ENCODE measurements around the gene SLA2.
A peak's percentile ranks its signal among the peaks of the same experiment; 100 is the strongest.

The SLA2 gene

DNA sequence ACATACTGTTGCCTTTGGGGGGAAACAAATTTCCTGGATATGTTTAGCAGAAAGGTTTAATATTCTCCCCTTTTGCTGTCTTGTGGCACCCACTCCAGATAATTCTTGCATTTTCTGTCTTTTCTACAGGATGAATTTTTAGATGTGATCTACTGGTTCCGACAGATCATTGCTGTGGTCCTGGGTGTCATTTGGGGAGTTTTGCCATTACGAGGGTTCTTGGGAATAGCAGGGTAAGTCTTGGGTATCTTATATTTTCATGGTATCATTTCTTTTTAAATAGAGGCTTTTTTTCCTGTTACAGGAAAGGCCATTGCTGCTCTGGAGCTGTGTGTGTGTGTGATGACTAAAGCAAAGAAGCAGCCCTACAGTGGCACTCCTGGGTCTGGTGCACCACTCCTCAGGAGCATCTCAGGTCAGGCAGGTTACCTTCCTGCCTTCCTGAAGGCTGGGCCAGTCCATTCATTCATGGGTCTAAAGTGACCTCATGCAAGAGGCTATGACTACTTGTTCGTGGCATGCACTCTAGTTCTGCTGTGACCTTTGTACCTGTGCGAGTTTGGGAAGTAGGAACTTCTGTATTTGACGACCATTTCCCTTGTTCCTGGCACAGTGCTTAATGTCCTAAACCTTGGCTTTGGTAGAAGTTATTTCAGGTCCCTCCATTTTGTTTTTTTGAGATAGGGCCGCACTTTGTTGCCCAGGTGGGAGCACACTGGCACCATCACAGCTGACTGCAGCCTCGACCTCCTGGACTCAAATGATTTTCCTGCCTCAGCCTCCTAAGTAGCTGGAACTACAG, 38.2 kb downstream of the SLA2 start:
- DNase-seq (ENCODE audit: low read depth), result no peak

DNA sequence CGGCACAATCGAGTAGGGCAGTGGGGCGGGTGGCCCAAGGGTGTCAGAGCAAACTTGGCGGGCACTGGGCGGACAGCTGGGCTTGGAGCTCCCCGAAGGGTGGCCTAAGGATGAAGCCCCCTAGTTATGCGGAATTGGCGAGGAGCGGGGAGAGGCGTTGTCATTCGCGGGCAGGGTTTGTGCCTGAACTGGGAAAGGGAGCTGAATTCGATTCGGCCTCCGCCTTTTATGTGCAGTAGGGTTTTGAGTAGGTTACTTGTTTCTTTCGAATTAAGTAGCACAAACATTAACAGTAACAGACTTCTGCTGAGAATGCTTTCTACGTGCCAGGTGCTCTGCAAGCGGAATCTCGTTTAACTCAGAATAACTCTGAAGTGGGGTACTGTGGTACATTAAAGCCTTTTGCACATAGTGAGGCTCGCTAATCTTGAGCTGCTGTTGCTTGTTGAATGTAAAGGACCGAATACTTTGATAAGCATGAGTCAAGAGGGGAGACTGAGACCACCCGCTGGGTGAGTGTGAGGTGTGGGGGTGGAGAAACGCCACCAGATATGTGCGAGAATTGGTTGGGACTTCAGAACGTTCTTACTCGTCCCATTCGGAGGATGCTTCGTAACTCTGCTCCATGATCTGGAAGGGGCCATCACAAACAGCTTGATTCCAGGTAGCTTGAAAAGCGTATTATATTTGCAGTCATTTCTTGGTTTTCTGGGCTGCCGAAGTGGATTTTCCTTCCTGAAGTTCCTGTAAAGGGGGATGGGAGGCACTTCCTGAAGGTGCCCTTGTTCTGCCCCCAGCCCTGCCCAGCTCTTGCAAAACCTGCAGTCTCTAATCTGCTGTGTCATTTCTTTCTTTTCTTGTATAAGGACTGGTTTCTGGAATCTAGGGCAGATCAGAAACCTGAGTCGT, 39.6 kb downstream of the SLA2 start:
- no peak for DNase-seq (ENCODE audit: low read depth)

DNA sequence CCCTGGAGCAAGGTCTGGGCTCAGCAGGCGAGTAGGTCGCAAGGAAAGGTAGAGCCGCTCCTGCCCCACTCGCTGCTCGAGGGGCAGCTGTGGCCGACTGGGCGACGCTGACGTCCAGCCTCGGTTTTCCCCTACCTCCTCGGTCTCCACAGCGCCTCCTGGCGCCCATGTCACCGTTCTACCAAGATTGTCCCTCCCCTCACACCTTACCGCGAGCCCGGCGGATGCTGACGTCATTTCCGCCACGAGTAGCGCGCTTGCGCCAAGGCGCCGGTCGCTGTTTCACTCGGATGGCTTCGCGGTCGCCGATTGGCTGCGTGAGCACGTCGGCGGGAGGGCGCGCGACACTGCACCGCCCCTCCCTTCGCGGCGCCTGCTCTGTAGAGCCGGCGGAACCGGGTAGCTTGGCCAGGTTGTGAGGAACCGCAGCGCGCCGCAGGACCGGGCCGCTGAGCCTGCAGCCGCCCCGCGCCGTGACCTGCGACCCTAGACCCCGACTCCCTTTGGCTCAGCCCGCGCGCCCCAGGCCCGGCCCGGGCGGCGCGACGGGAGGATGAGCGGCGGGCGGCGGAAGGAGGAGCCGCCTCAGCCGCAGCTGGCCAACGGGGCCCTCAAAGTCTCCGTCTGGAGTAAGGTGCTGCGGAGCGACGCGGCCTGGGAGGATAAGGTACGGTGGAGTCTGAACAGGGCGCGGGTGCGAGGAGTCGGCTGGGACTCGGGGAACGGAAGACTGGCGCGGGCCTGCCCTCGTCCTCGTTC, 40.4 kb downstream of the SLA2 start, which contains the start of gene RAB5IF:
RAB5IF (plus strand) TSS at position 381 of the 759 bp plus-strand sequence; CDS start at position 554, 173 bp downstream.
- peak; percentile 100 for DNase-seq (ENCODE audit: low read depth)

DNA sequence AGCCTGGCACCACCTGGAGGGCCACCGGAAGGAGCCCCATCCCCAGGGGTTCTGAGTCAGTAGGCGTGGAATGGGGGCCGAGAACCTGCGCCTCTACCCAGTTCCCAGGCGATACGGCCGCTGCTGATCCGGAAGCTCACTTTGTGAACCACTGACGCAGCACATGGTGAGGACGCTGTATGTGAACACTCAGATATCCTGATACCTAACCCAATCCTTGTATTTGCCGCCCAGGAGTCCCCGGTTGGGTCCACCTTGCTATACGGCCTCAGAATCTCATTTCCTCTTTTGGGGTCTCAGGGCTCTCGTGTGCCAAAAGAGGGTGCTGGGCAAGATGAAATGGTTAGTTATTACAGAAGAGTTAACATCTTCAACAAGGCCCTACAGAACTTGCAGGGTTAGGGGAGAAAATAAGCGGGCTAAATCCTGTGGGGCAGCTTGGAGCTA, 41.0 kb downstream of the SLA2 start:
- peak; percentile 22 for DNase-seq (ENCODE audit: low read depth)

DNA sequence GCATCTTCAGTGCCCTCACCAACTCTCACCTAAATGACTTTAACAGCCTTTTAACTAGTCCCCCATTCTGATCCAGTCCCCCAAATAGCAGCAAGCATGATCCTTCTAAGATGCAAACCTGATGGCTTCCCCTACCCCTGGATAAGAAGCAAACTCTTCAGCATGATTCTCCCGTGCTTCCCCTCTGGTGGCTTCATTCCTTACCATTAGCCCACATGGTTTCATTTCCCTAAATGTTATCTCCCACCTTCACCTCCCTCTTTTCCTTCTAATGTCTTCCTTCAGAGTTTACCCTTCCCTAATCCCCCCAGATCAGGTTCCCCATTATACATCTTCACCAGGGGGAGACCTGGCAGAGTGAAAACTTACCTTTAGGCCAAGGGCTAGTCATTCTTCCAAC, 44.5 kb downstream of the SLA2 start:
- no peak for DNase-seq (ENCODE audit: low read depth)

DNA sequence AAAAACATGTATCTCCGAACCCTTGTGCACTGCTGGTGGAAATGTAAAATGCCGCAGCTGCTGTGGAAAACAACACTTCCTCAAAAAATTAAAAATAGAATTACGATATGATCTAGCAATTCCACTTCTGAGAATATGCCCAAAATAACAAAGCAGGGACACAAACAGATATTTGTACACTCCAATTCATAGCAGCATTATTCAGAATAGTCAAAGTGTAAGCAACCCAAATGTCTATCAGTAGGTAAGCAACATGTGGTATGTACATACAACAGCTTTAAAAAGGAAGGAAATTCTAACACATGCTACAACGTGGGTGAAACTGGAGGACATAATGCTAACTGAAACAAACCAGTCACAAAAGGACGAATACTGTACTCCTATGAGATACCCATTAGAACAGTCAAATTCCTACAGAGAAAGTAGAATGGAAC, 46.1 kb downstream of the SLA2 start:
- no peak for DNase-seq (ENCODE audit: low read depth)

DNA sequence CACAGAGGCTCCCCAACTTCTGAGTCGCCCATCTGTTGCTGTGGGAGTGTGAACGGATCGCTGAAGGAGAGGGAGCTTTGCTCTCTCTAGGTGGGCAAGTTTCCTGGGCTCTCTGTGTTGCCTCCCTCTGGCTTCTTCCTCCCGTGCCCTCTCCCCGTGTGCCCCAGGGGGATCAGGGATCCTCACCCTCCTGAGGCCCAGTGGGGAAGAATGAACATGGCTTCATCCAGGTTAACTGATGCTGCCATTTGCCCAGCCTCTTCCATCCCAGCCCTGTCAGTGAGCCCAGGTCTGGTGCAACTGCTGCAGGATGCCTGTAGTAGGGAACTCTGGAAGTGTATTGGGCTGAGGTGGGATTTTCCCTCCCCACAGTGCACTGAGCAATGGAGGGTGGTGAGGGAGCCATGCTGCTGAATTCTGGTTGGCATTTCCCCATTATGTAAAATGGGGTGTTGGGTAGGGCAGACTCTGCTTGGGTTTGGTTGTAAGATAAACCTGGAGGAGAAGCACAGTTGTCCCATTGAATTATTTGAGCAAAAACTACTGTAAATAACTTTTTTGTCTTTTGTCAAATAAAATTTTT, 52.6 kb downstream of the SLA2 start:
- DNase-seq (ENCODE audit: low read depth), result no peak

DNA sequence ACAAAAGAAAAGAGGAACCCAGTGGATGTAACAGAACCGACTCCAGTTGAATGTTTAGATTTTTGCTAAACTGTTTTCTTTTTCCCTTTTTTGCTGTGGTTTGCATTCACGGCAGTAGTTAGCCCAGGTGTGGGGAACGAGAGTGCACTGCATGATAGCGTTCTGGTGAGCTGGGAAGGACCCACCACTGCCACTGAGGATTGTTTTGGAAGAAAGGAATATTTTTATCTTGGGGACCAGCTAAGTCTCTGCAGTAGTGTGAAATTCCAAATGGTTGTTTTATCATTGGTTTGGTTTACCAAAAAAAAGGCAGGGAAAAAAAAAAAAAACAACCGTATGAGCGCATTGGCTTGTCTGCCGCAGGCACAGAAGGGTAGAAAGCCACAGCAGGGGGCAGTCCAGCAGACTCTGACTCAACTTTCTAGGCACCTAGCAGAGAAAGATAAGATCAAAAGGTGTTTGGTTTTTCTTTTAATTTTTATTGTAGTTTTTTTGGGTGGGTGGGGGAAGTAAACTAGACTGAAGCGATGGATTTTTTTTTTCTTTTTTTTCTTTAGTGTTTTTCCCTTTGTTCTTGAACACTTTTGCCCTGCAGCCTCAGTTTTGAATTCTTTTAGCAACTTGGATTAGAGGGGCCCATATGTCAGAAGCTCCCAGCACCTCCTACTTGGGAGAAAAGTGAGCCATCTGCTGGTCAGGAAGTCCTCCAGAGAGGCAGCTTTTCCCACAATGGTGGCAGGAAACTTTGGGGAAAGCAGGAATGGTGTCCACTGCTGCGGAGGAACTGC, 53.9 kb downstream of the SLA2 start:
- no peak for DNase-seq (ENCODE audit: low read depth)

DNA sequence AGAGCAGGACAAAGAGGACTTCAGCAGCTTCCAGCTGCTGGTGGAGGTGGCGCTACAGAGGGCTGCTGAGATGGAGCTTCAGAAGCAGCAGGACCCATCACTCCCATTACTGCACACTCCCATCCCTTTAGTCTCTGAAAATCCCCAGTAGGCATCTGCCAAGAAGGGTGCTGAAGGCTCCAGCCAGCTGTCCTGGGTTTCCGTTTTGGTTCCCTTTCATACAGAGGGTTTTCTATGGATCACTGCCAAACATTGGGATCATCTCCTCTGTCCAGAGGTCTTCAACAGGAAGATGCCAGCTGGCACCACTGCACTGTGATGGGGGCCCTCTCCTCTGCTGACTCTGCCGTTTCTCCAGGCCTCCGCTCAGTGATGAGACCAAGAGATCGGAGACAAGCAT, 54.7 kb downstream of the SLA2 start:
- no peak for DNase-seq (ENCODE audit: low read depth)

DNA sequence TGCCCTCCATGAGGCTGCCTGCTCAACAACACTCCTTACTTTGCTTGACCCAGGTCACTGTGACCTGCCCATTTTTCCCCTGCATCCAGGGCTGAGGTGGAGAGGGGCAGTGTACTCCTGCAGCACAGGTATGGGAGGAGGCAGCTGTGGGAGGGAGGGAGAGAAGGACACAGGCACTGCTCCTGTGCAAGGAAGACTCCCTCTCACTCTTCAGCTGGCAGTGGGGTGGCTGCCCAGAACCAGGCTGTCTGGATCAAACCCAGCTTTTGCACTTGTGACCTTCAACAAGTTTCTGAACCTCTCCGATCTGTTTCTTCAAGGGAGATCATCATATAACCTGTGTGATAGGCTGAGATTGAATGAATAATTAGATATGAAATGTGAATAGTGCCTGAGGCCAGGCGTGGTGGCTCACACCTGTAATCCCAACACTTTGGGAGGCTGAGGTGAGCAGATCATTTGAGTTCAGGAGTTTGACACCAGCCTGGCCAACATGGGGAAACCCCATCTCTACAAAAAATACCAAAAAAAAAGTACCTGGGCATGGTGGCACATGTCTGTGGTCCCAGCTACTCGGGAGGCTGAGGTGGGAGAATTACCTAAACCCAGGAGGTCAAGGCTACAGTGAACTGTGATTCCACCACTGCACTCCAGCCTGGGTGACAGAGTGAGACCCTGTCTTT, 58.5 kb downstream of the SLA2 start:
- no peak for DNase-seq (ENCODE audit: low read depth)

DNA sequence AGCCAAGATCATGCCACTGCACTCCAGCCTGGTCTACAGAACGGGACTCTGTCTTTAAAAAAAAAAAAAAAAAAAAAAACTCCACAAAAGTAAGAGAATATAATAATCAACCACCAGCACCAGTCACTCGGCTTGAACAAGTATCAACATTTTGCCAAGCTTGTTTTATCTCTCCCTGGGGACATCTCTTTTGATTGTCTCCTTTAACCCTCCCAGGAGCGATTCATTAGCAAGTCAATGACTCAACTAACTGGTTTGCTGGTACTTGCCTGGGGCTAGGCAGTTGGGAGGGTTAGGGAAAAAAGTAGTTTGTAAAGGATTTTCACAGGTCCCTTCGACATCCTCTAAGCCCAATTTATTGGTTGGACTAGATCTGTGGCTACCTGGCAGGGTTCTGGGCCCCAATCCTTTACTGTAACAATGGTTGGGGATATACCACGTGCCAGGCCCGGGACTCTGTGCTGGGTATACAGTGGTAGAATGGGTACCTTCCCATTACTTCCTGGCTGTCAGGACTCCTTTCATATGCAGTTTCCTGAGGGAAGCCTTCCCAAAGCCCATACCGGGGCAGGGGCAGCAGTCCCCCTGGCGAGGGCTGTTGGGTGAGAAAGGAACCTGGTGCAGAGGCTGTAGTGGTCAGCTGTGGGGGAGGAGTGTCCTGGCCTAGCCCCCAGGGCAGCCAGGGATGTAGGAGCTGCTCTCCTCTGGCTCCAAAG, 60.4 kb downstream of the SLA2 start:
- DNase-seq (ENCODE audit: low read depth), result no peak

DNA sequence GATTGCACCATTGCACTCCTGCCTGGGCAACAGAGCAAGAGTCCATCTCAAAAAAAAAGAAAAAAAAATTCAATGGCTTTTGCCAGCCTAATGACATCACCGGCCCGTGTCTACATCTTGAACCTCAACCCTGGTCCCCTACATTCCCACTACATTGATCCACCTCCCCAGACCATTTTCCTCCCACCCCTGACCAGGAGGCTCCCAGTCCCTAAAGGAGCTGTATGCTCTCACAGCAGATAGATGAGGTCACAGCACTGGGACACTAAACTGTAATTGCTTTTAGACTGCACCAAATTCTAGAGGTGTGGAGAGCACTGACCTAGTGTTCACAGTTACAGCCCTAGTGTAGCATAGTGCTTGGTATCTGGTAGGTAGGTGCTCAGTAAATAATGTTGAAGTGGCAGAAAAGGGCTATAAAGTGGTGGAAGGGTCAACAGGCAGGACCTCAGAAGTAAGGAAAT, 61.9 kb downstream of the SLA2 start:
- DNase-seq (ENCODE audit: low read depth), result no peak

DNA sequence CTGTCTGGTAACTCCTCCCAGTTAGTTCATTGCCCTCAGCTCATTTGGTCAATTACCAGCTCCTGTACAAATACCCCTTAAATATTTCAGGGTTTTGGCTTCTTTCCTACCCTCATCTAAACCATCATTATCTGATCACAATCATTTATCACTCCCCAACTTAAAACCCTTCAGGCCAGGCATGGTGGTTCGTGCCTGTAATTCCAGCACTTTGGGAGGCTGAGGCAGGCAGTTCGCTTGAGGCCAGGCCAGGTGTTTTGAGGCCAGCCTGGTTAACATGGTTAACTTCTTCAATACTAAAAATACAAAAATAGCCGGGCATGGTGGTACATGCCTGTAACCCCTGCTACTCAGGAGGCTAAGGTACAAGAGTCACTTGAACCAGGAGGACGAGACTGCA, 63.2 kb downstream of the SLA2 start:
- no peak for DNase-seq (ENCODE audit: low read depth)

DNA sequence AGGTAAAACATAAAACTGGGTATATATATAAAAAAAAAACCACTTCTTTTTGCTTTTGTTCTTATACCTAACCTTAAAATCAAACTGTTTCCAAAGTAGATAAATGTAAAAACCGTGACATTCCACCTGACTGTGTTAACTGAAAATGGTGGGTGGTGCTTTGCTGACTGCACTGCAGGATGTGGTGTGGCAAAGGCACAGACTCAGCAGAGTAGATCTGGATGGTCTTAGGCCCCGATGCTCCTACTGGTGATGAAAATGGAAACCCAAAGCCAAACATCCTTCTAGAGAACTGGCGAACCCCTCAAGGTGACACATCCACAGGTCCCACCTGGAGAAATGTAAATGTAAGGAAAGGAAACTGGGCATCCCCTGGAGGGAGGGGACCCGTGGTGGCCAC, 63.7 kb downstream of the SLA2 start:
- DNase-seq (ENCODE audit: low read depth), result no peak

DNA sequence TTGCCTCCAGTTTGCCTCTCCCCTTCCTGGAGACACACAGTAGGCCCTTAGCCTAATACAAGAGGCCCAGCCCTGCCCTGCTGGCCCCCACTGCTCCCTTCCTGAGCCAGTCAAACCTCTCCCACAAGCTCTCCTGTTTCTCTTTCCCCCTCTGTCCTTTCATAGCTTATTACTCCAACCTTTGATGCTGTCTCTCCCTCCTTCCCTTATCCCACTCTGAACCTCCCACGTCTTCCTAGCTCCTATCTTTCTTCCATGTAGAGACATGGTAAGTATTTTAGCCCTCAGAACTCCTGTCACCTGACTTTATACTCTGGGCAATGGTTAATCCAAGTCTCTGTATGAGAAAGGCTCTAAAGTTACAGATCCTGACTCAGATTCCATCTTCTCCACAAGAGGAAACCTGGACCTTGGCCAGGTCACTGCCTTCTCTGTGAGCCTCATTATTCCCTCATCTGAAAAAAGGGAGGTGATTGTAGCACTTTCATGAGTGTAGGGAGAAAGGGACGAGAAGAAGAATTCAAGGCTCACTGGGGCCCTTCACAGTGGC, 65.9 kb downstream of the SLA2 start:
- no peak for DNase-seq (ENCODE audit: low read depth)

DNA sequence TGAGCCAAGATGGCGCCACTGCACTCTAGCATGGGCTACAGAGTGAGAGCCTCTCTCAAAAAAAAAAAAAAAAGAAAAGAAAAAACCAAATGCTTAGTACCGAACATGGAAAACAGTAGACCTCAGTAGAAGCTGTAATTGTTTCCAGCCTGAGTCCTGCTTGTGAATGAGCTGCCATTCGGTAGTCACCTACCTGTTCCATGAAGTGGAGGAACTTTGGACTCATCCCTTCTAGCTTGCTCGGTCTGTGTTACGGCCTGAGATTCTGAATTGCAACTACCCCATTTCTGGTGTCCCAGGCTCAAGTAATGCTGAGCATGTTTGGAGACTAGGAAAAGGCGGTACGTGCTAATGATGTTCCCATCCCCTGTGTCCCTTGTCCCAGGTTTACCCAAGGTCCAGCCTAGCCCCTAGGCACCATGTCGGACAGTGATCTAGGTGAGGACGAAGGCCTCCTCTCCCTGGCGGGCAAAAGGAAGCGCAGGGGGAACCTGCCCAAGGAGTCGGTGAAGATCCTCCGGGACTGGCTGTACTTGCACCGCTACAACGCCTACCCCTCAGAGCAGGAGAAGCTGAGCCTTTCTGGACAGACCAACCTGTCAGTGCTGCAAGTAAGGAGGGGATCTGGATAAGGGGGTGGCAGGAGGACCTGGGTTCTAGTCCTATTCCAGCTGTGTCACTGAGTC, 67.5 kb downstream of the SLA2 start:
- no peak for DNase-seq (ENCODE audit: low read depth)

DNA sequence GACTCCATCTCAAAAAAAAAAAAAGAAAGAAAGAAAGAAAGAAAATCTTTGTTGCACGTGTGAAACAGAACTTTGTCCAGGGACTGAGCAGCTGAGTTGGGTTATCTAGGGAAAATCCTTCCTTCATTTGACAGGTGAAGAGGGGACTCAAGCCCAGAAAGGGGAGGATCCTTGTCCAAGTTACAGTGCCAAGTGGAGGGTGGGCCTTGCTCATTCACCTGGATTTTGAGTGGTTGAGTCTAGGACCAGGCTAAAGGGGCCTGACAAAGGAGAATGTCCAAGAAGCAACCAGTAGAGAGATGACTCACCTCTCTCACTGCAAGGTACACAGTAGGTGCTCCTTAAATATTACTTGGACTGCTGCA, 69.9 kb downstream of the SLA2 start:
- no peak for DNase-seq (ENCODE audit: low read depth)

DNA sequence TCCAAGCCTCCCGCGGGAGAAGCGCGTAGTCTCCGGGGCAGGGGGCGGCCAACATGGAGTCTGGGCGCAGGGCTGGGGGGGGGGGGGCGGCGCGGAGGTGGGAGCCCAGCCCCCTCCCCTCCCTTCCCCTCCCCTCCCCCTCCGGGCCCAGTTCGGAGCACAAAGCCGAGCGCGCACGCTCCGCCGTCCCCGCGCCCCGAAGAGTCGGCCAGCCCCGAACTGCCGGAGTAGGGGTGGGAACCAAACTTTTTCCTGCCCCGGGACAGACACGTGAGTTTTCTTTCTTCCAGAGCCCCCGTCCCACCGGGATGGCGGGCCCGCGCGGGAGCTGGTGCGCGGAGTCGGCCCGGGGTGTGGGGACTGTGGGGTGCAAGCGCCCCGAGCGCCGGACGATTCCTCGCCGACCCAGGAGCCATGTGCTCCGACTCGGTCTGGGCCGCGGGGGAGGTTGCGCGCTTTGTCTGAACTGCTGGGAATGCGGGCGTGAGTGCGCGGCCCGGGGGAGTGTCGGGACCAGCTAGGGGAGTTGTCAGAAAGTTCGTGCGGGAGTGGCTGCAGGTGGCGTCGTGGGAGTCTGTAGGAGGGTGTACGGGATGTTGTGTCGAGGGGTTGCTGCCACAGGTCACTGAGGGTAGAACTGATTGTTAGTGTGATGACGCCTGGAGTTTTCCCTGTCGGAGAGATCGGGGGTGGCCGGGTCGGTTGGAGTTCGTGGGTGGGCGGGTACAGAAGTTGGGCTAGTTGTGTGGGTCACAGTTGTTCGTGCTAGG, 71.4 kb downstream of the SLA2 start:
- DNase-seq (ENCODE audit: low read depth), result no peak

Measured in stimulated activated CD8-positive, alpha-beta memory T cell treated with anti-CD3 and anti-CD28 coated beads, Interleukin-12 subunit alpha, Interleukin-12 subunit beta, amount 100 ng/mL, for 1 hour (primary cell).